ENCODE data around the gene CPA4.

DNA sequence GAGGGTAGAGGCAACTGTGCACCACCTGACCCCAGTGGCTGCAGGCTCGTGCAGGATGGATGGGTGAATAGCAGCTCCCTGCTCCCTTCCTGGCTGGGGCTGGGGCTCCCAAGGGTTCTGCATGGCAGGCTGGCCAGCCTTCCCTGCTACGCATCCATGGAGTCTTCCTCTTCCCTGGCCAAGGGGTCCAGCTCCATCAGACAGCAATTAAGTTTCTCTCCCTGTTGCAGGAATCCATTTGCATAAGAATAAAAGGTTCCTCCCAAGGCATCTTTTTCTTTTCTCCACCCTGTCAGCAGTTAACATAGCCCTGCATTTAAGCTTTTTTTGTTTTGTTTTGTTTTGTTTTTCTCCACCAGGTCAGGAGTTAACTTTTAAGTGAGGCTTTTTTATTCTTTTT lies 36.3 kb upstream of the CPA4 start:
- TF ChIP-seq POLR2AphosphoS5 (IDR thresholded peaks at IDR 0.05; ENCODE audit: low read depth, low read length) (no peak), POLR2A (IDR thresholded peaks at IDR 0.05; ENCODE audit: low read depth, low read length) (no peak), TAF1 (IDR thresholded peaks at IDR 0.05; ENCODE audit: borderline replicate concordance, low read depth, low read length) (no peak)

Data from GM12892 (cell line).